Measurements from ENCODE around the gene LEKR1.

DNA sequence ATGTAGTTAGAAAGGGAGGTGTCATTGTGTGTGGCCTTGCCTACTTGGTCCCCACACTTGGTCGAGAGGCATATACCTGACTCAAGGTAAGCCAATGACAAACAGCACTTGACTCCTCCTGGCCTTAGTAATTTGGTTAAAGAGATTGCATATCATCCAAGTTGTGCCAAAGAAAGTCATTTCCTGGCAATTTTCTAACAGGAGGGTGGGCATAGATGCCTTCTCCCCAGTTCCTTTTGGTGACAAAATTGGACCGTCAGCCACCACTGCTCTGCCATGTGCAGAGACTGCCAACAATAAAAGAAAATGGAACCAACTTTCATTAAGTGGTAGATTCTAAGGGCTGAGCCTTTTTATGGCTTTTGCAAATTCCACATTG lies 7.9 kb upstream of the LEKR1 start:
- TF ChIP-seq ZNF274 (IDR thresholded peaks at IDR 0.05; ENCODE audit: low read depth, low read length): no peak
- no peak for TF ChIP-seq YY1 (IDR thresholded peaks at IDR 0.05; ENCODE audit: insufficient read depth, insufficient read length)
- no peak for TF ChIP-seq SUZ12 (IDR thresholded peaks at IDR 0.05; ENCODE audit: extremely low read depth, insufficient read depth, insufficient read length)
